T-helper 17 cell (primary cell): ENCODE measurements around the gene SFXN2. TPM values are rescaled to one million over a fixed set of nuclear protein-coding genes. Genes with fewer than 3 reads are reported as not detected.
"Not testable (repeated sequence)": the region's sequence is repeated elsewhere in the genome, so short reads cannot be mapped to it uniquely, and the experiment has no call there.

Source experiments
- ATAC-seq: fragments of 150-1000 bp; cut with Tn5 transposase; 2 replicates; pipeline ENCODE4 v1.10.0; 2021; ENCODE audit warnings: mild to moderate bottlenecking, moderate library complexity
- DNase-seq, 3 donors: peaks; one replicate each; pipeline versions ENCODE4 v3.0.0 to v3.0.0-alpha.2; 2020 to 2021
- H3K9me3 ChIP-seq: one replicate; pipeline ENCODE4 v1.7.0; 2013; ENCODE audit warnings: low read length, mild to moderate bottlenecking; ENCODE audit not compliant: control insufficient read depth, poor library complexity, severe bottlenecking
- H3K27ac Mint-ChIP-seq: one replicate; pipeline ENCODE4 v1.8.0; 2022; ENCODE audit warnings: mild to moderate bottlenecking, moderate library complexity, mixed read lengths
- H3K27me3 Mint-ChIP-seq: one replicate; pipeline ENCODE4 v1.8.0; 2022; ENCODE audit warnings: mixed read lengths
- H3K36me3 Mint-ChIP-seq: one replicate; pipeline ENCODE4 v1.8.0; 2022; ENCODE audit warnings: low read depth, mixed read lengths
- H3K4me1 Mint-ChIP-seq: one replicate; pipeline ENCODE4 v1.8.0; 2022; ENCODE audit warnings: mild to moderate bottlenecking, mixed read lengths
- H3K4me3 Mint-ChIP-seq: one replicate; pipeline ENCODE4 v1.8.0; 2022; ENCODE audit warnings: mild to moderate bottlenecking, moderate library complexity, mixed read lengths
- total RNA-seq, 4 donors: library from RNA in 2 of 4; stranded (reverse) in 2 of 4; gene quantifications; one replicate each; pipeline ENCODE4 v1.2.3 and lab custom pipeline; 2022 to 2026

SFXN2 gene
- total RNA-seq, 2 donors from 2014 or later, result 5.6 to 7.9 TPM

DNA sequence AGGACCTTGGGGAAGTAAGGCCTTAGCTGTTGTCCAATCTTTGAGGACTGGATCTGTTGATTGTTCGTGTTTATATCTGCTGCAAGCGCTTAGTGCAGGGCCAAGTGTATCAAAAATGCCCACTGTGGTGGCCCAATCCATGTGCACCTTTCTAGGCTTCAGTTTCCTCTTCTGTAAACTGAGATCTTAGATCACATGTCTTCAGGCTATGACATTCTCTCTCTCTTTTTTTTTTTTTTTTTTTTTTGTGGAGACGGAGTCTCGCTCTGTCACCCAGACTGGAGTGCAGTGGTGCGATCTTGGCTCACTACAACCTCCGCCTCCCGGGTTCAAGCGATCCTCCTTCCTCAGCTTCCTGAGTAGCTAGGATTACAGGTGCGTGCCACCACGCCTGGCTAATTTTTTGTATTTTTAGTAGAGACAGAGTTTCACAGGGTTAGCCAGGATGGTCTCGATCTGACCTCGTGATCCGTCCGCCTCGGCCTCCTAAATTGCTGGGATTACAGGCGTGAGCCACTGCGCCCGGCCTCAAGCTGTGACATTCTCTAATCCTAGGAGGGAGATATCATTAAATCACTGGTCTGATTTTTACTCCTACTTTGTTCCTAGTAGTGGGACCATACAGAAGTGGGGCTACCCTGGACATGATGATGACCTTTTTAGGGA, 2.6 kb downstream of the SFXN2 start:
- Mint-ChIP-seq H3K27ac (peak overlapping the region; percentile 57), H3K4me1 (peaks cover 42% of the 10 kb centered on the region), H3K4me3 (peak overlapping the region; percentile 63)
- H3K9me3 ChIP-seq, DNase-seq, H3K36me3 Mint-ChIP-seq, ATAC-seq, H3K27me3 Mint-ChIP-seq: not testable (repeated sequence)

- H3K27me3 Mint-ChIP-seq, result no peaks in the 10 kb centered on the region
- H3K9me3 ChIP-seq, result no peaks in the 10 kb centered on the region
- peaks cover 8% of the 10 kb centered on the region for H3K36me3 Mint-ChIP-seq
- H3K4me1 Mint-ChIP-seq, result peaks cover 37% of the 10 kb centered on the region
- no peak for ATAC-seq
- no peak for DNase-seq
- H3K27ac Mint-ChIP-seq, result peak overlapping the region; percentile 72
- H3K4me3 Mint-ChIP-seq, result no peak overlapping the region
Observed at GRCh38 chr10:102718220-102718619, 3.8 kb downstream of the SFXN2 start.

GRCh38 chr10:102720337-102720736, 5.9 kb downstream of the SFXN2 start:
- DNase-seq (no peak), ATAC-seq (no peak)
- H3K27me3 Mint-ChIP-seq, result no peaks in the 10 kb centered on the region
- peaks cover 25% of the 10 kb centered on the region for H3K4me1 Mint-ChIP-seq
- peaks cover 5% of the 10 kb centered on the region for H3K36me3 Mint-ChIP-seq
- no peak overlapping the region for H3K4me3 Mint-ChIP-seq
- no peaks in the 10 kb centered on the region for H3K9me3 ChIP-seq
- no peak overlapping the region for H3K27ac Mint-ChIP-seq

DNA sequence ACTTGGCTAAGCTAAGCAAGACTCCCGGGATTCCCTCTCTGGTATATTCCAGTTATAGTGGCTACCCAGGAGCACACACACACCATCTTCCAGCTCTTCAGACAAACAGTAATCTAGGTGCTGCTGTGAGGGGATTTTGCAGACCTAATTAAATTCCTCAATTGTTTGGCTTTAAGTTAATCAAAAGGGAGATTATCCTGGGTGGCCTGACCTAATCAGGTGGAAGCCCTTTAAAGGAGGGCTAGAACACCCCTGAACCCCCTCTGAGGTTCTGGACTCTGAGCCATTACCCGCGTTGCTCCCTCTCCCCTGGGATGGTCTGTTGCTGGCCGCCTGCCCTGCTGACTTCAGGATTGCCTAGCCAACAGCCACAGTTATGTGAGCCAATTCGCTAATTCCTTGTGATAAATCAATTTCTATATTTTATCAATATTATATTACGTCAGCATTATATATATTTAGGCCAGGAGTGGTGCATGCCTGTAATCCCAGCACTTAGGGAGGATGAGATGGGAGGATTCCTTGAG, 6.4 kb downstream of the SFXN2 start:
- Mint-ChIP-seq H3K27me3 (no peaks in the 10 kb centered on the region), H3K4me3 (no peak overlapping the region), H3K36me3 (peaks cover 5% of the 10 kb centered on the region), H3K4me1 (peaks cover 23% of the 10 kb centered on the region), H3K27ac (no peak overlapping the region)
- no peak for ATAC-seq
- DNase-seq, result no peak
- no peaks in the 10 kb centered on the region for H3K9me3 ChIP-seq

DNA sequence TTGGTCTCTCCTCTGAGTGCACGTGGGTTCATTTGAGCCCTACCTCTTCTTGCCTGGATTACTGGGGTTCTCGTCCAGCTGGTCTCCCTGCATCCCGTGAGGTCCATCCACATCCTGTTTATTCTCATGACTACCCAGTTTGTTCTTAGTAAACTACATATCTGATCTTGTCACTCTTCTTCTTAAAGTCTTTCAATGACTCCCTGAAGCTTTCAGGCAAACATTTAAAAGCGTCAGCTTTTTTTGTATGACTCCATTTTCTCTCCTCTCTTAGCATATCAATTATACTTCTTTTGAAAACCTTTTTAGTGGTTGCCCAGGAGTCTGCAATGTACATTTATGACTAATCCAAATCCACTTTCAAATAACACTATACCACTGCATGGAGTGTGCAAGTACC, 7.5 kb downstream of the SFXN2 start:
- H3K4me3 Mint-ChIP-seq, result peak overlapping the region; percentile 12
- H3K27ac Mint-ChIP-seq, result peak overlapping the region; percentile 14
- DNase-seq, result no peak
- no peak for ATAC-seq
- no peaks in the 10 kb centered on the region for H3K27me3 Mint-ChIP-seq
- peaks cover 21% of the 10 kb centered on the region for H3K4me1 Mint-ChIP-seq
- H3K36me3 Mint-ChIP-seq, result peaks cover 5% of the 10 kb centered on the region
- no peaks in the 10 kb centered on the region for H3K9me3 ChIP-seq

GRCh38 chr10:102723989-102724388, 9.6 kb downstream of the SFXN2 start:
- Mint-ChIP-seq H3K27me3 (no peaks in the 10 kb centered on the region), H3K4me1 (peaks cover 14% of the 10 kb centered on the region), H3K27ac (no peak overlapping the region), H3K4me3 (no peak overlapping the region), H3K36me3 (peaks cover 5% of the 10 kb centered on the region)
- no peaks in the 10 kb centered on the region for H3K9me3 ChIP-seq
- DNase-seq (no peak), ATAC-seq (no peak)

DNA sequence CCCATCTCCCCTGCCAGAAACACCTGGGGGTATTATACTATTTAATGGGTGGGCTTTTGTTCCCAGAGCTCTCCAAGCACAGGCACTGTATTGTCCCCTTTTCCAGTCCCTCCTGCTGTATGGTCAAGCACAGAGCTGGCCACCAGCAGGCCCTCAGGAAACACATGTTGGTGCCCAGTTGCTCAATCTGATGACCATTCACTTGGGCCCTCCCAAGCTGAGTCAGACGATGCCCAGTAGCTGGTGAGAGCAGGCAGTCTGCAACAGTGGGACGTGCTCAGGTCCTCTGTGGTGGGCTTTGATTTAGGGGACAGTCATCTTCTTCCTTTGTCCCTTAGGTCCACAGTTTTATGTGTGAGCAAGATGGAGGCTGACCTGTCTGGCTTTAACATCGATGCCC, 11.8 kb downstream of the SFXN2 start:
- Mint-ChIP-seq H3K27me3 (no peaks in the 10 kb centered on the region), H3K36me3 (peaks cover 3% of the 10 kb centered on the region), H3K27ac (no peak overlapping the region), H3K4me3 (no peak overlapping the region), H3K4me1 (peaks cover 11% of the 10 kb centered on the region)
- ATAC-seq, result no peak
- no peak for DNase-seq
- H3K9me3 ChIP-seq, result no peaks in the 10 kb centered on the region

- Mint-ChIP-seq H3K27me3 (no peaks in the 10 kb centered on the region), H3K27ac (no peak overlapping the region), H3K4me1 (peaks cover 5% of the 10 kb centered on the region), H3K4me3 (no peak overlapping the region), H3K36me3 (no peaks in the 10 kb centered on the region)
- no peak for ATAC-seq
- no peak for DNase-seq
- H3K9me3 ChIP-seq, result no peaks in the 10 kb centered on the region
Observed at GRCh38 chr10:102727037-102727818, 12.8 kb downstream of the SFXN2 start.

- no peaks in the 10 kb centered on the region for H3K9me3 ChIP-seq
- Mint-ChIP-seq H3K4me3 (no peak overlapping the region), H3K27ac (no peak overlapping the region), H3K4me1 (peaks cover 4% of the 10 kb centered on the region), H3K36me3 (no peaks in the 10 kb centered on the region), H3K27me3 (no peaks in the 10 kb centered on the region)
- DNase-seq (peak; percentile 16 to 34 (median 31)), ATAC-seq (peak; percentile 74)
Observed at GRCh38 chr10:102729029-102730026, 14.9 kb downstream of the SFXN2 start.

GRCh38 chr10:102731222-102731800, 16.9 kb downstream of the SFXN2 start:
- Mint-ChIP-seq H3K36me3 (peaks cover 2% of the 10 kb centered on the region), H3K4me1 (peaks cover 4% of the 10 kb centered on the region), H3K4me3 (no peak overlapping the region), H3K27me3 (no peaks in the 10 kb centered on the region), H3K27ac (peak overlapping the region; percentile 66)
- DNase-seq (no peak), ATAC-seq (no peak)
- H3K9me3 ChIP-seq, result no peaks in the 10 kb centered on the region

- Mint-ChIP-seq H3K4me1 (peaks cover 2% of the 10 kb centered on the region), H3K4me3 (no peak overlapping the region), H3K36me3 (peaks cover 2% of the 10 kb centered on the region), H3K27me3 (no peaks in the 10 kb centered on the region), H3K27ac (no peak overlapping the region)
- no peaks in the 10 kb centered on the region for H3K9me3 ChIP-seq
- ATAC-seq (no peak), DNase-seq (no peak)
Observed at GRCh38 chr10:102732661-102733060, 18.2 kb downstream of the SFXN2 start.

DNA sequence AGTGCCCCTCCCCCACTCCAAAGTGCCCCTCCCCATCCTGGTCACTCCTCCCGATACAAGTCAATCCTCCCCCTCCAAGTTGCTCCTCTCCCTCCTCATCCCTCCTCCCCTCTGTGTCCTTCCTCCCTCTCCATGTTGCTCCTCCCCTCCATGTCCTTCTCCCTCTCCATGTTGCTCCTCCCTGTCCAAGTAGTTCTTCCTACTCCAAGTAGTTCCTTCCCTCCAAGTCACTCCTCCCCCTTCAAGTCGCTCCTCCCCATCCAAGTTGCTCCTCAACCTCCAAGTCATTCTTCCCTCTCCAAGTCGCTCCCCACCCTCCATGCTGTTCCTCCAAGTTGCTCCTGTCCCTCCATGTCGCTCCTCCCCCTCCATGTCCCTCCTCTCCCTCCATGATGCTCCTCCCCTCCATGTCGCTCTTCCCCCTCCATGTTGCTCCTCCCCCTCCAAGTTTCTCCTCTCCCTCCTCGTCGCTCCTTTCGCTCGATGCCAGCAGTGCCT, 20.7 kb downstream of the SFXN2 start:
- ATAC-seq (no peak), DNase-seq (no peak)
- Mint-ChIP-seq H3K27me3 (no peaks in the 10 kb centered on the region), H3K4me3 (no peak overlapping the region), H3K36me3 (peaks cover 2% of the 10 kb centered on the region), H3K27ac (peak overlapping the region; percentile 56), H3K4me1 (no peaks in the 10 kb centered on the region)
- H3K9me3 ChIP-seq, result no peaks in the 10 kb centered on the region
